PC-3 (cell line): Measurements from ENCODE around the gene RMDN3. TPM values are rescaled to one million over a fixed set of nuclear protein-coding genes. Genes with fewer than 3 reads are reported as not detected.

Experiments
- ATAC-seq: fragments of 200-7000 bp; cut with Tn5 transposase; 2 replicates; pipeline ENCODE4 v1.9.1; 2020; ENCODE audit warnings: mild to moderate bottlenecking, moderate library complexity
- BruUV-seq: library from RNA; stranded (reverse); fragments of 400-500 nt; replicated peaks from 2 replicates; lab custom pipeline; 2021; lab: Mats Ljungman, UMichigan
- CTCF ChIA-PET: fragments of 300-600 bp; sonication (Branson Sonifier 250); formaldehyde crosslinking; loops from one replicate; lab custom pipeline; 2022; ENCODE audit warnings: antibody characterized with exemption; lab: Charles Lee
- POLR2A ChIA-PET: fragments of 300-600 bp; sonication (Branson Sonifier 250); formaldehyde crosslinking; loops from one replicate; lab custom pipeline; 2022; ENCODE audit warnings: antibody characterized with exemption; ENCODE audit not compliant: unreplicated experiment; lab: Charles Lee
- DNase-seq: peaks from one replicate; pipeline ENCODE4 v3.0.0-alpha.2; 2015
- H2AFZ ChIP-seq: fragments of 300-600 bp; sonication (generic); 2 replicates; pipeline ENCODE4 v1.6.0; 2016; ENCODE audit warnings: antibody characterized with exemption, low read length
- H3F3A ChIP-seq: fragments of 300-600 bp; sonication (generic); one replicate; pipeline ENCODE4 v1.6.0; 2017; ENCODE audit warnings: antibody characterized with exemption, low read length, control low read depth, mild to moderate bottlenecking; ENCODE audit not compliant: unreplicated experiment
- H3K27ac ChIP-seq: fragments of 300-600 bp; sonication (generic); 2 replicates; pipeline ENCODE4 v1.5.1; 2016; ENCODE audit warnings: mild to moderate bottlenecking, low read length
- H3K27me3 ChIP-seq: fragments of 300-600 bp; sonication (generic); 2 replicates; pipeline ENCODE4 v1.6.1; 2016; ENCODE audit warnings: low read length, mixed read lengths
- H3K36me3 ChIP-seq: fragments of 300-600 bp; sonication (generic); 2 replicates; pipeline ENCODE4 v1.6.1; 2016; ENCODE audit warnings: low read depth, mixed run types, low read length, mixed read lengths
- H3K4me1 ChIP-seq: fragments of 300-600 bp; sonication (generic); 2 replicates; pipeline ENCODE4 v1.5.1; 2016; ENCODE audit warnings: low read length; ENCODE audit not compliant: insufficient read depth
- H3K4me2 ChIP-seq: fragments of 300-600 bp; sonication (generic); 2 replicates; pipeline ENCODE4 v1.6.0; 2016; ENCODE audit warnings: low read length
- H3K4me3 ChIP-seq: fragments of 300-600 bp; sonication (generic); 2 replicates; pipeline ENCODE4 v1.5.1; 2016; ENCODE audit warnings: mild to moderate bottlenecking, low read length, mixed read lengths
- H3K79me2 ChIP-seq: fragments of 300-600 bp; sonication (generic); 2 replicates; pipeline ENCODE4 v1.6.1; 2017; ENCODE audit warnings: low read length, mixed read lengths
- H3K9ac ChIP-seq: fragments of 300-600 bp; sonication (generic); 2 replicates; pipeline ENCODE4 v1.6.0; 2016; ENCODE audit warnings: mild to moderate bottlenecking, low read length
- H3K9me2 ChIP-seq: fragments of 300-600 bp; sonication (generic); replicated peaks from 2 replicates; pipeline ENCODE4 v1.6.1; 2016; ENCODE audit warnings: mixed run types, low read length, mixed read lengths
- H3K9me3 ChIP-seq: fragments of 300-600 bp; sonication (generic); 2 replicates; pipeline ENCODE4 v1.6.1; 2016; ENCODE audit warnings: low read length, mixed read lengths
- H4K20me1 ChIP-seq: fragments of 300-600 bp; sonication (generic); 2 replicates; pipeline ENCODE4 v1.6.1; 2016; ENCODE audit warnings: low read length, mixed read lengths
- CTCF ChIP-seq: fragments of 300-600 bp; sonication (generic); conservative IDR thresholded peaks from 2 replicates; pipeline ENCODE4 v1.5.1; 2017; ENCODE audit warnings: antibody characterized with exemption, low read depth, mild to moderate bottlenecking, low read length
- EZH2 ChIP-seq: fragments of 300-600 bp; sonication (generic); IDR thresholded peaks from one replicate; pipeline ENCODE4 v1.6.1; 2017; ENCODE audit warnings: antibody characterized with exemption, mild to moderate bottlenecking, low read length; ENCODE audit not compliant: unreplicated experiment
- EZH2phosphoT487 ChIP-seq: fragments of 300-600 bp; sonication (generic); IDR thresholded peaks from 2 replicates; pipeline ENCODE4 v1.6.1; 2018; ENCODE audit warnings: mild to moderate bottlenecking, antibody characterized with exemption, low read length, borderline replicate concordance
- intact Hi-C: fragments of 100-400 bp; cut with micrococcal nuclease; formaldehyde crosslinking; loops from 2 replicates; pipeline ENCODE4 v1.9.0; 2023
- total RNA-seq: library from RNA; depleted of rRNA; stranded (reverse); fragments of >200 nt; gene quantifications from 2 replicates; pipeline ENCODE4 v1.2.3, GENCODE V29; 2014

The RMDN3 gene
- total RNA-seq, 1 experiment from 2014 or later, result 21.4 TPM

GRCh38 chr15:40694688-40695468 lies 60.2 kb downstream of the RMDN3 start, which contains the start of gene RAD51:
TSS of gene RAD51 (plus strand) at chr15:40695174. CDS start at chr15:40698759, 3,585 bp downstream.
- Histone ChIP-seq H3K4me3 (peak within 1 kb of the TSS; percentile 77), H3F3A (no peaks in the 10 kb centered on the region), H3K9me3 (no peaks in the 10 kb centered on the region), H3K27ac (peak within 1 kb of the TSS; percentile 90), H2AFZ (peak within 1 kb of the TSS; percentile 79), H3K4me1 (peaks cover 10% of the 10 kb centered on the region; the same call in 1 of the 2 replicates), H3K9ac (peak within 1 kb of the TSS; percentile 90), H3K27me3 (no peaks in the 10 kb centered on the region), H3K36me3 (peaks cover 5% of the 10 kb centered on the region; the same call in 1 of the 2 replicates), H4K20me1 (no peaks in the 10 kb centered on the region), H3K4me2 (peak within 1 kb of the TSS; percentile 83), H3K79me2 (peaks cover 33% of the 10 kb centered on the region), H3K9me2 (no peaks in the 10 kb centered on the region)
- ATAC-seq (peak; percentile 90), DNase-seq (peak; percentile 94)
- intact Hi-C loops, result loop anchor here (1.0 to 2.0 kb wide), 3 partner anchors 16 to 106 kb away; partner anchors contain the start of gene KNL1
- ChIA-PET POLR2A (interaction anchor here (0.6 to 1.3 kb wide), 4 partner anchors 11 to 236 kb away, joined by 3 to 5 read pairs (median 3); partner anchors contain the start of gene RPUSD2), CTCF (interaction anchor here (0.5 to 2.9 kb wide), 5 partner anchors 45 to 208 kb away, joined by 3 to 11 read pairs (median 4); partner anchors contain the start of gene VPS18)
- TSS peak; percentile 80 for BruUV-seq
- no peak for TF ChIP-seq EZH2phosphoT487
- no peak for TF ChIP-seq EZH2
- no peak for TF ChIP-seq CTCF

- H4K20me1 ChIP-seq, result no peaks in the 10 kb centered on the region
- H3K27ac ChIP-seq, result peak overlapping the region; percentile 90
- no peaks in the 10 kb centered on the region for H3K27me3 ChIP-seq
- H3K4me2 ChIP-seq, result peak overlapping the region; percentile 83
- ATAC-seq (peak; percentile 4), DNase-seq (peak; percentile 6)
- H3K36me3 ChIP-seq, result no peaks in the 10 kb centered on the region
- peak overlapping the region; percentile 90 for H3K9ac ChIP-seq
- peaks cover 33% of the 10 kb centered on the region for H3K79me2 ChIP-seq
- H3F3A ChIP-seq, result no peaks in the 10 kb centered on the region
- BruUV-seq, result no TSS peak
- TF ChIP-seq CTCF, result no peak
- no peak for TF ChIP-seq EZH2
- TF ChIP-seq EZH2phosphoT487, result no peak
- intact Hi-C loops, result loop anchor here (1.0 to 2.0 kb wide), 3 partner anchors 15 to 105 kb away; partner anchors contain the start of gene KNL1
- CTCF ChIA-PET, result interaction anchor here (0.6 to 2.9 kb wide), 6 partner anchors 16 to 210 kb away, joined by 3 to 11 read pairs (median 4); partner anchors contain the start of gene VPS18
- H3K9me2 ChIP-seq, result no peaks in the 10 kb centered on the region
- H2AFZ ChIP-seq, result peak overlapping the region; percentile 79
- H3K4me1 ChIP-seq, result peaks cover 14% of the 10 kb centered on the region; the same call in 1 of the 2 replicates
- peak overlapping the region; percentile 77 for H3K4me3 ChIP-seq
- no peaks in the 10 kb centered on the region for H3K9me3 ChIP-seq
- POLR2A ChIA-PET, result interaction anchor here (0.6 to 1.3 kb wide), 4 partner anchors 10 to 237 kb away, joined by 3 to 5 read pairs (median 4); partner anchors contain the start of gene RPUSD2
Observed at GRCh38 chr15:40693904-40694687, 61.0 kb downstream of the RMDN3 start.
